H1 (cell line): Measurements from ENCODE around the gene GIPC1. TPM values are rescaled to one million over a fixed set of nuclear protein-coding genes. Genes with fewer than 3 reads are reported as not detected.

ENCODE experiments used
- HDAC2 ChIP-seq, 2 experiments: fragments of 300-600 bp in 1 of 2; sonication (generic) in 1 of 2; IDR thresholded peaks; 2 replicates each; pipeline ENCODE4 v1.6.1; 2011 to 2012; ENCODE audit warnings: low read depth in 2 of 2, low read length in 2 of 2, mild to moderate bottlenecking in 2 of 2, moderate library complexity in 2 of 2, borderline replicate concordance in 1 of 2, inconsistent platforms in 1 of 2
- polyA plus RNA-seq, 7 experiments: library from polyadenylated mRNA; depleted of rRNA in 3 of 7; stranded (reverse) in 5 of 7; unstranded in 2 of 7; fragments of >200 nt in 5 of 7; fragments of 200-250 nt in 2 of 7; gene quantifications; 1 replicate in 5 of 7; 2 replicates in 1 of 7; 4 replicates in 1 of 7; pipeline versions ENCODE4 v1.2.1 to v1.2.3, GENCODE V29; 2011 to 2013; ENCODE audit warnings: missing spikeins in 2 of 7, mixed read lengths in 2 of 7
- total RNA-seq: library from RNA; stranded (reverse); fragmentation: NEBNext Ultra II Directional; extraction: Animal tissue kit (Norgen Biotek cat#: 25700); gene quantifications from 2 replicates; pipeline ENCODE4 v1.2.1, GENCODE V29; 2021
- TF ChIP-seq, protein P1 (sequence below): fragments of 300-600 bp; sonication (generic); IDR thresholded peaks from 2 replicates; pipeline ENCODE4 v1.7.1; 2012; ENCODE audit warnings: low read length, moderate library complexity, mild to moderate bottlenecking, inconsistent platforms; ENCODE audit not compliant: insufficient replicate concordance

Gene GIPC1
- total and polyA plus RNA-seq, 2 of the 8 experiments (the other 6 are each of a cell fraction or from before 2014, with no cell fraction given) = 65.6 to 72.0 TPM

DNA sequence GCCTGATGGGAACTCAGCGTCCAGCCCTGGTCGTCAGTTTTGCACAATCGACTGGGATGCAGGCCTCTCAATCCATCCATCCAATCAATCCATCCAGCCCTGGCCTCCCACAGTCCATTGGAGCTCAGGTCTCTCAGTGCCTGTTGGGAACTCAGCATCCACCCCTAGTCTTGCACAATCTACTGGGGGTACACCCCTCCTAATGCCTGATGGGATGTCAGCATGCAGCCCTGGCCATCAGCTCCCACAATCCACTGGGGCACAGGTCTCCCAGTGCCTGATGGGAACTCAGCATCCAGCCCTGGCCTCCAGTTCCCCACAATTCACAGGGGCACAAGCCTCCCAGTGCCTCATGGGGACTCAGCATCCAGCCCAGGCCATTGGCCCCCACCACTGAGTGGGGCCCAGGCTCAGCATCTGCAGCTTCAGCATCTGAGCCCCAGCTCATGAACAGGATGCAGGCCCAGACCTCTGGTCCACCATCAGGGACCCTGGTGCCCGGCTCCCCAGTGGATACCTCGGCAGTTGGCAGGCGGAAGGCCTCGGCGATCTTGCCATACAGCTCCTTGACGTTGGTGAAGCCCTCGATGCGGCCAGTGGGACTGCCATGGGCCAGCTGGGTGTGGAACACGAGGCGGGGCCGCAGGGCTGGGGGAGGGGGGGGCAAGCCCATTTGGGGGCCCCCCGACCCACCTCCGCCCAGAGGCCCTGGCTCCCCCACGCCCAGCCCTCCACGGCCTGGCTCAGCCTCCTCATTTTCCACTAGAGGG lies 13.6 kb downstream of the GIPC1 start (continued):
- TF ChIP-seq, protein P1, sequence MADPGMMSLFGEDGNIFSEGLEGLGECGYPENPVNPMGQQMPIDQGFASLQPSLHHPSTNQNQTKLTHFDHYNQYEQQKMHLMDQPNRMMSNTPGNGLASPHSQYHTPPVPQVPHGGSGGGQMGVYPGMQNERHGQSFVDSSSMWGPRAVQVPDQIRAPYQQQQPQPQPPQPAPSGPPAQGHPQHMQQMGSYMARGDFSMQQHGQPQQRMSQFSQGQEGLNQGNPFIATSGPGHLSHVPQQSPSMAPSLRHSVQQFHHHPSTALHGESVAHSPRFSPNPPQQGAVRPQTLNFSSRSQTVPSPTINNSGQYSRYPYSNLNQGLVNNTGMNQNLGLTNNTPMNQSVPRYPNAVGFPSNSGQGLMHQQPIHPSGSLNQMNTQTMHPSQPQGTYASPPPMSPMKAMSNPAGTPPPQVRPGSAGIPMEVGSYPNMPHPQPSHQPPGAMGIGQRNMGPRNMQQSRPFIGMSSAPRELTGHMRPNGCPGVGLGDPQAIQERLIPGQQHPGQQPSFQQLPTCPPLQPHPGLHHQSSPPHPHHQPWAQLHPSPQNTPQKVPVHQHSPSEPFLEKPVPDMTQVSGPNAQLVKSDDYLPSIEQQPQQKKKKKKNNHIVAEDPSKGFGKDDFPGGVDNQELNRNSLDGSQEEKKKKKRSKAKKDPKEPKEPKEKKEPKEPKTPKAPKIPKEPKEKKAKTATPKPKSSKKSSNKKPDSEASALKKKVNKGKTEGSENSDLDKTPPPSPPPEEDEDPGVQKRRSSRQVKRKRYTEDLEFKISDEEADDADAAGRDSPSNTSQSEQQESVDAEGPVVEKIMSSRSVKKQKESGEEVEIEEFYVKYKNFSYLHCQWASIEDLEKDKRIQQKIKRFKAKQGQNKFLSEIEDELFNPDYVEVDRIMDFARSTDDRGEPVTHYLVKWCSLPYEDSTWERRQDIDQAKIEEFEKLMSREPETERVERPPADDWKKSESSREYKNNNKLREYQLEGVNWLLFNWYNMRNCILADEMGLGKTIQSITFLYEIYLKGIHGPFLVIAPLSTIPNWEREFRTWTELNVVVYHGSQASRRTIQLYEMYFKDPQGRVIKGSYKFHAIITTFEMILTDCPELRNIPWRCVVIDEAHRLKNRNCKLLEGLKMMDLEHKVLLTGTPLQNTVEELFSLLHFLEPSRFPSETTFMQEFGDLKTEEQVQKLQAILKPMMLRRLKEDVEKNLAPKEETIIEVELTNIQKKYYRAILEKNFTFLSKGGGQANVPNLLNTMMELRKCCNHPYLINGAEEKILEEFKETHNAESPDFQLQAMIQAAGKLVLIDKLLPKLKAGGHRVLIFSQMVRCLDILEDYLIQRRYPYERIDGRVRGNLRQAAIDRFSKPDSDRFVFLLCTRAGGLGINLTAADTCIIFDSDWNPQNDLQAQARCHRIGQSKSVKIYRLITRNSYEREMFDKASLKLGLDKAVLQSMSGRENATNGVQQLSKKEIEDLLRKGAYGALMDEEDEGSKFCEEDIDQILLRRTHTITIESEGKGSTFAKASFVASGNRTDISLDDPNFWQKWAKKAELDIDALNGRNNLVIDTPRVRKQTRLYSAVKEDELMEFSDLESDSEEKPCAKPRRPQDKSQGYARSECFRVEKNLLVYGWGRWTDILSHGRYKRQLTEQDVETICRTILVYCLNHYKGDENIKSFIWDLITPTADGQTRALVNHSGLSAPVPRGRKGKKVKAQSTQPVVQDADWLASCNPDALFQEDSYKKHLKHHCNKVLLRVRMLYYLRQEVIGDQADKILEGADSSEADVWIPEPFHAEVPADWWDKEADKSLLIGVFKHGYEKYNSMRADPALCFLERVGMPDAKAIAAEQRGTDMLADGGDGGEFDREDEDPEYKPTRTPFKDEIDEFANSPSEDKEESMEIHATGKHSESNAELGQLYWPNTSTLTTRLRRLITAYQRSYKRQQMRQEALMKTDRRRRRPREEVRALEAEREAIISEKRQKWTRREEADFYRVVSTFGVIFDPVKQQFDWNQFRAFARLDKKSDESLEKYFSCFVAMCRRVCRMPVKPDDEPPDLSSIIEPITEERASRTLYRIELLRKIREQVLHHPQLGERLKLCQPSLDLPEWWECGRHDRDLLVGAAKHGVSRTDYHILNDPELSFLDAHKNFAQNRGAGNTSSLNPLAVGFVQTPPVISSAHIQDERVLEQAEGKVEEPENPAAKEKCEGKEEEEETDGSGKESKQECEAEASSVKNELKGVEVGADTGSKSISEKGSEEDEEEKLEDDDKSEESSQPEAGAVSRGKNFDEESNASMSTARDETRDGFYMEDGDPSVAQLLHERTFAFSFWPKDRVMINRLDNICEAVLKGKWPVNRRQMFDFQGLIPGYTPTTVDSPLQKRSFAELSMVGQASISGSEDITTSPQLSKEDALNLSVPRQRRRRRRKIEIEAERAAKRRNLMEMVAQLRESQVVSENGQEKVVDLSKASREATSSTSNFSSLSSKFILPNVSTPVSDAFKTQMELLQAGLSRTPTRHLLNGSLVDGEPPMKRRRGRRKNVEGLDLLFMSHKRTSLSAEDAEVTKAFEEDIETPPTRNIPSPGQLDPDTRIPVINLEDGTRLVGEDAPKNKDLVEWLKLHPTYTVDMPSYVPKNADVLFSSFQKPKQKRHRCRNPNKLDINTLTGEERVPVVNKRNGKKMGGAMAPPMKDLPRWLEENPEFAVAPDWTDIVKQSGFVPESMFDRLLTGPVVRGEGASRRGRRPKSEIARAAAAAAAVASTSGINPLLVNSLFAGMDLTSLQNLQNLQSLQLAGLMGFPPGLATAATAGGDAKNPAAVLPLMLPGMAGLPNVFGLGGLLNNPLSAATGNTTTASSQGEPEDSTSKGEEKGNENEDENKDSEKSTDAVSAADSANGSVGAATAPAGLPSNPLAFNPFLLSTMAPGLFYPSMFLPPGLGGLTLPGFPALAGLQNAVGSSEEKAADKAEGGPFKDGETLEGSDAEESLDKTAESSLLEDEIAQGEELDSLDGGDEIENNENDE = no peak
- no peak for TF ChIP-seq HDAC2 (IDR thresholded peaks at IDR 0.05; ENCODE audit: borderline replicate concordance in 1 of 2, low read depth in 2 of 2, low read length in 2 of 2)
